ENCODE data around the gene ADAMTS8. TPM values are rescaled to one million over a fixed set of nuclear protein-coding genes. Genes with fewer than 3 reads are reported as not detected.

ADAMTS8 gene
- total and polyA plus RNA-seq, 9 of the 15 experiments (the other 6 are each of a cell fraction or from before 2014, with no cell fraction given): not detected

- DNase-seq (ENCODE audit: extremely low read depth in 1 of 4, low spot score in 3 of 4) (peak in 2 of 4 experiments; percentile 6 to 15), ATAC-seq (peak; percentile 81), FAIRE-seq (no peak)
- Histone ChIP-seq H3K9ac (ENCODE audit: insufficient read depth in 1 of 2, low read depth in 2 of 2, low read length in 2 of 2) (no peak overlapping the region), H2AFZ (ENCODE audit: low read depth, low read length) (no peak overlapping the region), H3K4me2 (ENCODE audit: insufficient read depth, low read length) (no peak overlapping the region), H3K27ac (ENCODE audit: extremely low read depth, low read depth, low read length) (no peak overlapping the region), H3K79me2 (ENCODE audit: control insufficient read depth, insufficient read depth, low read length) (no peaks in the 10 kb centered on the region), H3K36me3 (ENCODE audit: control insufficient read depth, insufficient read depth, low read length) (no peaks in the 10 kb centered on the region), H3K4me3 (no peak overlapping the region), H3K9me3 (replicated peaks; ENCODE audit: control insufficient read depth, insufficient read depth, low read depth, low read length) (no peaks in the 10 kb centered on the region), H4K20me1 (replicated peaks; ENCODE audit: control insufficient read depth, insufficient read depth, low read length) (no peaks in the 10 kb centered on the region; the same call in 1 of the 2 replicates), H3K27me3 (ENCODE audit: control insufficient read depth in 2 of 2, insufficient read depth in 2 of 2, low read length in 2 of 2) (peaks cover 23 to 30% of the 10 kb centered on the region in 2 experiments; a peak in 4 of 5 replicates), H3K9me1 (ENCODE audit: control insufficient read depth, insufficient read depth, low read length) (no peaks in the 10 kb centered on the region), H3K4me1 (replicated peaks in 1 of 2; ENCODE audit: control insufficient read depth in 2 of 2, insufficient read depth in 2 of 2, low read length in 2 of 2) (0 out of 5 replicates have a peak, but pooled peaks cover 0 to 2% of the 10 kb centered on the region in 2 experiments)
- no TSS peak for BruUV-seq (replicated peaks)
- ChIA-PET CTCF (ENCODE audit: low intra/inter-chr PET ratio) (interaction anchor here (0.7 kb wide), 1 partner anchor 158 kb away, joined by 3 read pairs; no protein-coding TSS in a partner anchor), POLR2A (interaction anchor here (0.6 to 1.3 kb wide), 7 partner anchors 12 to 174 kb away, joined by 3 to 6 read pairs (median 3); no protein-coding TSS in a partner anchor)
- intact Hi-C loops (cut with micrococcal nuclease): loop anchor here (1.0 kb wide), 1 partner anchor 158 kb away; no protein-coding TSS in a partner anchor
- in situ Hi-C loops (cut with MboI): no loop called here
- WGBS (ENCODE audit: insufficient coverage, low coverage, missing lambda C conversion rate): 0% methylated on average over 10 of the region's 10 CpGs
- TF ChIP-seq TGIF2 (CRISPR knock-in tag; IDR thresholded peaks at IDR 0.05) (no peak), SIRT6 (IDR thresholded peaks at IDR 0.05; ENCODE audit: low read depth, low read length) (no peak), ZNF184 (CRISPR knock-in tag; IDR thresholded peaks at IDR 0.05) (no peak), EWSR1 (IDR thresholded peaks at IDR 0.05; ENCODE audit: borderline replicate concordance, low read depth, partially characterized antibody) (no peak), ZNF212 (CRISPR knock-in tag; IDR thresholded peaks at IDR 0.05) (no peak), RCOR1 (IDR thresholded peaks at IDR 0.05; ENCODE audit: borderline replicate concordance in 1 of 2, low read depth in 2 of 2, low read length in 2 of 2) (no peak), MAFG (tag; conservative IDR thresholded peaks at IDR 0.05) (0 out of 2 replicates have a peak, but pooled peaks have one; percentile 9), PHB2 (IDR thresholded peaks at IDR 0.05; ENCODE audit: low read depth) (no peak), TOE1 (IDR thresholded peaks at IDR 0.05; ENCODE audit: borderline replicate concordance) (no peak), TOE1 (CRISPR knock-in tag; IDR thresholded peaks at IDR 0.05; ENCODE audit: borderline replicate concordance, low read depth) (no peak), RFX1 (IDR thresholded peaks at IDR 0.05) (no peak), PREB (CRISPR knock-in tag; IDR thresholded peaks at IDR 0.05) (no peak), ZNF316 (IDR thresholded peaks at IDR 0.05) (peak; percentile 71), E2F6 (IDR thresholded peaks at IDR 0.05; ENCODE audit: borderline replicate concordance in 1 of 2, extremely low read depth in 1 of 2, insufficient read depth in 1 of 2, insufficient read length in 1 of 2, low read depth in 1 of 2, low read length in 1 of 2, poor library complexity in 1 of 2, severe bottlenecking in 1 of 2) (no peak), ZBTB33 (CRISPR knock-in tag; IDR thresholded peaks at IDR 0.05) (no peak)
These were observed 57.4 kb downstream of the ADAMTS8 start for GRCh38 chr11:130370845-130371590.
